Effector memory CD4-positive, alpha-beta T cell (primary cell): ENCODE data around the gene POLR2A.

Source experiments
- DNase-seq, 3 donors: peaks; one replicate each; pipeline ENCODE4 v3.0.0-alpha.2; 2020
- H3K27ac ChIP-seq: 2 replicates; pipeline ENCODE4 v1.7.0; 2013; ENCODE audit warnings: mild to moderate bottlenecking, low read length, moderate library complexity; ENCODE audit not compliant: insufficient read depth, poor library complexity, severe bottlenecking
- H3K27me3 ChIP-seq: replicated peaks from 2 replicates; pipeline ENCODE4 v1.7.0; 2013; ENCODE audit warnings: mild to moderate bottlenecking, low read length; ENCODE audit not compliant: insufficient read depth, control insufficient read depth, poor library complexity, severe bottlenecking
- H3K36me3 ChIP-seq: 2 replicates; pipeline ENCODE4 v1.7.0; 2013; ENCODE audit warnings: mild to moderate bottlenecking, low read length, moderate library complexity; ENCODE audit not compliant: control insufficient read depth, insufficient read depth
- H3K4me1 ChIP-seq: 2 replicates; pipeline ENCODE4 v1.7.0; 2013; ENCODE audit warnings: low read length, mild to moderate bottlenecking; ENCODE audit not compliant: control insufficient read depth, insufficient read depth, poor library complexity, severe bottlenecking
- H3K4me3 ChIP-seq: 2 replicates; pipeline ENCODE4 v1.7.0; 2013; ENCODE audit warnings: low read length, low read depth, mild to moderate bottlenecking; ENCODE audit not compliant: insufficient read depth, poor library complexity, severe bottlenecking
- H3K9me3 ChIP-seq: 2 replicates; pipeline ENCODE4 v1.7.0; 2013; ENCODE audit warnings: mild to moderate bottlenecking, low read length, moderate library complexity; ENCODE audit not compliant: control insufficient read depth

POLR2A gene

GRCh38 chr17:7491583-7491982 lies 7.4 kb downstream of the POLR2A start:
- DNase-seq: no peak
- Histone ChIP-seq H3K4me3 (no peak overlapping the region), H3K36me3 (peaks cover 34% of the 10 kb centered on the region), H3K4me1 (peaks cover 10% of the 10 kb centered on the region), H3K27ac (no peak overlapping the region), H3K27me3 (no peaks in the 10 kb centered on the region), H3K9me3 (no peaks in the 10 kb centered on the region)

- Histone ChIP-seq H3K4me3 (no peak overlapping the region), H3K27me3 (no peaks in the 10 kb centered on the region), H3K4me1 (peaks cover under 1% of the 10 kb centered on the region), H3K27ac (no peak overlapping the region), H3K9me3 (no peaks in the 10 kb centered on the region), H3K36me3 (peaks cover 58% of the 10 kb centered on the region)
- no peak for DNase-seq
Measured at GRCh38 chr17:7493941-7494340, 9.8 kb downstream of the POLR2A start.

- DNase-seq: no peak
- H3K9me3 ChIP-seq: no peaks in the 10 kb centered on the region
- H3K4me1 ChIP-seq: no peaks in the 10 kb centered on the region
- peaks cover 58% of the 10 kb centered on the region for H3K36me3 ChIP-seq
- no peak overlapping the region for H3K4me3 ChIP-seq
- no peaks in the 10 kb centered on the region for H3K27me3 ChIP-seq
- H3K27ac ChIP-seq: no peak overlapping the region
Measured at GRCh38 chr17:7495906-7496434, 11.8 kb downstream of the POLR2A start.

GRCh38 chr17:7496470-7497183 lies 12.5 kb downstream of the POLR2A start:
- DNase-seq: no peak
- peaks cover 64% of the 10 kb centered on the region for H3K36me3 ChIP-seq

GRCh38 chr17:7497228-7497627 lies 13.1 kb downstream of the POLR2A start:
- H3K4me1 ChIP-seq: no peaks in the 10 kb centered on the region
- no peaks in the 10 kb centered on the region for H3K27me3 ChIP-seq
- no peak for DNase-seq
- peaks cover 65% of the 10 kb centered on the region for H3K36me3 ChIP-seq
- no peaks in the 10 kb centered on the region for H3K9me3 ChIP-seq
- no peak overlapping the region for H3K27ac ChIP-seq
- no peak overlapping the region for H3K4me3 ChIP-seq

More at GRCh38 chr17:7496470-7497183, 12.5 kb downstream of the POLR2A start:
- H3K4me1 ChIP-seq: no peaks in the 10 kb centered on the region
- no peak overlapping the region for H3K4me3 ChIP-seq
- H3K9me3 ChIP-seq: no peaks in the 10 kb centered on the region
- no peaks in the 10 kb centered on the region for H3K27me3 ChIP-seq
- no peak overlapping the region for H3K27ac ChIP-seq

- no peaks in the 10 kb centered on the region for H3K27me3 ChIP-seq
- H3K27ac ChIP-seq: no peak overlapping the region
- H3K36me3 ChIP-seq: peaks cover 69% of the 10 kb centered on the region
- H3K4me1 ChIP-seq: no peaks in the 10 kb centered on the region
- no peaks in the 10 kb centered on the region for H3K9me3 ChIP-seq
- no peak for DNase-seq
- H3K4me3 ChIP-seq: no peak overlapping the region
Measured at GRCh38 chr17:7497636-7498035, 13.5 kb downstream of the POLR2A start.

GRCh38 chr17:7499161-7499560 lies 15.0 kb downstream of the POLR2A start:
- no peak for DNase-seq
- H3K4me1 ChIP-seq: no peaks in the 10 kb centered on the region
- H3K27ac ChIP-seq: no peak overlapping the region
- no peaks in the 10 kb centered on the region for H3K9me3 ChIP-seq
- H3K36me3 ChIP-seq: peaks cover 84% of the 10 kb centered on the region
- no peak overlapping the region for H3K4me3 ChIP-seq
- H3K27me3 ChIP-seq: no peaks in the 10 kb centered on the region

GRCh38 chr17:7501729-7502128 lies 17.6 kb downstream of the POLR2A start:
- H3K9me3 ChIP-seq: no peaks in the 10 kb centered on the region
- no peak for DNase-seq
- H3K4me1 ChIP-seq: no peaks in the 10 kb centered on the region
- H3K27ac ChIP-seq: no peak overlapping the region
- no peaks in the 10 kb centered on the region for H3K27me3 ChIP-seq
- H3K36me3 ChIP-seq: peaks cover 91% of the 10 kb centered on the region
- no peak overlapping the region for H3K4me3 ChIP-seq

- H3K36me3 ChIP-seq: peaks cover 91% of the 10 kb centered on the region
- no peak overlapping the region for H3K27ac ChIP-seq
Measured at GRCh38 chr17:7502171-7502847, 18.1 kb downstream of the POLR2A start.

GRCh38 chr17:7502987-7503386 lies 18.8 kb downstream of the POLR2A start:
- no peak overlapping the region for H3K4me3 ChIP-seq
- no peaks in the 10 kb centered on the region for H3K4me1 ChIP-seq
- no peak overlapping the region for H3K27ac ChIP-seq
- no peaks in the 10 kb centered on the region for H3K27me3 ChIP-seq
- peaks cover 87% of the 10 kb centered on the region for H3K36me3 ChIP-seq
- no peak for DNase-seq
- no peaks in the 10 kb centered on the region for H3K9me3 ChIP-seq

More at GRCh38 chr17:7502171-7502847, 18.1 kb downstream of the POLR2A start:
- Histone ChIP-seq H3K9me3 (no peaks in the 10 kb centered on the region), H3K4me3 (no peak overlapping the region), H3K27me3 (no peaks in the 10 kb centered on the region), H3K4me1 (no peaks in the 10 kb centered on the region)
- no peak for DNase-seq
